Fibroblast of lung (primary cell): ENCODE results near the gene RNF225. TPM values are rescaled to one million over a fixed set of nuclear protein-coding genes. Genes with fewer than 3 reads are reported as not detected.

Experiments
- DNase-seq, 2 donors: peaks; one replicate each; pipeline versions ENCODE4 v3.0.0 to v3.0.0-alpha.2; 2010; ENCODE audit warnings: low read depth in 2 of 2
- H2AFZ ChIP-seq: 2 replicates; pipeline ENCODE4 v1.5.1; 2012; ENCODE audit warnings: low read length, control low read depth, inconsistent platforms
- H3K27ac ChIP-seq: 2 replicates; pipeline ENCODE4 v1.5.1; 2011; ENCODE audit warnings: low read length, control low read depth; ENCODE audit not compliant: insufficient read depth
- H3K27me3 ChIP-seq: 2 replicates; pipeline ENCODE4 v1.5.1; 2011; ENCODE audit warnings: mild to moderate bottlenecking, low read length; ENCODE audit not compliant: control insufficient read depth, insufficient read depth
- H3K36me3 ChIP-seq: 2 replicates; pipeline ENCODE4 v1.5.1; 2011; ENCODE audit warnings: low read length; ENCODE audit not compliant: control insufficient read depth, insufficient read depth
- H3K4me1 ChIP-seq: 2 replicates; pipeline ENCODE4 v1.5.1; 2011; ENCODE audit warnings: low read length; ENCODE audit not compliant: control insufficient read depth, insufficient read depth; ENCODE audit errors: extremely low read depth
- H3K4me2 ChIP-seq: 2 replicates; pipeline ENCODE4 v1.5.1; 2011; ENCODE audit warnings: low read length, control low read depth; ENCODE audit not compliant: insufficient read depth; ENCODE audit errors: extremely low read depth
- H3K4me3 ChIP-seq, 4 experiments: fragments of 200-600 bp in 1 of 4; sonication (generic) in 1 of 4; replicated peaks in 1 of 4; 2 replicates each; pipeline ENCODE4 v1.5.1; 2011 to 2016; ENCODE audit warnings: low read length in 4 of 4, low read depth in 3 of 4, mild to moderate bottlenecking in 3 of 4, control low read depth in 2 of 4, inconsistent platforms in 1 of 4, mixed read lengths in 1 of 4; ENCODE audit not compliant: insufficient read depth in 1 of 4; ENCODE audit errors: control extremely low read depth in 1 of 4
- H3K79me2 ChIP-seq: 2 replicates; pipeline ENCODE4 v1.5.1; 2012; ENCODE audit warnings: mild to moderate bottlenecking, low read length, inconsistent platforms; ENCODE audit not compliant: control insufficient read depth, insufficient read depth
- H3K9ac ChIP-seq: 2 replicates; pipeline ENCODE4 v1.5.1; 2011; ENCODE audit warnings: mild to moderate bottlenecking, low read length, control low read depth; ENCODE audit not compliant: insufficient read depth
- H3K9me3 ChIP-seq: 2 replicates; pipeline ENCODE4 v1.5.1; 2012; ENCODE audit warnings: low read depth, low read length; ENCODE audit not compliant: control insufficient read depth, insufficient read depth
- H4K20me1 ChIP-seq: 2 replicates; pipeline ENCODE4 v1.5.1; 2011; ENCODE audit warnings: low read length; ENCODE audit not compliant: control insufficient read depth, insufficient read depth; ENCODE audit errors: extremely low read depth
- CTCF ChIP-seq, 2 donors: IDR thresholded peaks in 1 of 2; conservative IDR thresholded peaks in 1 of 2; 1 replicate in 1 of 2; 2 replicates in 1 of 2; pipeline ENCODE4 v1.5.1; 2011 to 2012; ENCODE audit warnings: low read length in 2 of 2, control low read depth in 1 of 2, inconsistent platforms in 1 of 2, low read depth in 1 of 2, mild to moderate bottlenecking in 1 of 2
- EZH2 ChIP-seq: IDR thresholded peaks from 2 replicates; pipeline ENCODE4 v1.5.1; 2012; ENCODE audit warnings: low read length, control low read depth, mild to moderate bottlenecking; ENCODE audit errors: missing control alignments
- polyA plus RNA-seq, 2 donors: library from polyadenylated mRNA; depleted of rRNA in 1 of 2; stranded (reverse) in 1 of 2; unstranded in 1 of 2; fragments of >200 nt; gene quantifications; 2 replicates each; pipeline ENCODE4 v1.2.1, GENCODE V29; 2011 to 2012; ENCODE audit warnings: missing spikeins in 1 of 2
- total RNA-seq: library from RNA; depleted of rRNA; stranded (reverse); fragments of >200 nt; gene quantifications from 2 replicates; pipeline ENCODE4 v1.2.1, GENCODE V29; 2014

The RNF225 gene
- total and polyA plus RNA-seq, 2 donors (not counting 1 experiment from before 2014, with no cell fraction given), result not detected

DNA sequence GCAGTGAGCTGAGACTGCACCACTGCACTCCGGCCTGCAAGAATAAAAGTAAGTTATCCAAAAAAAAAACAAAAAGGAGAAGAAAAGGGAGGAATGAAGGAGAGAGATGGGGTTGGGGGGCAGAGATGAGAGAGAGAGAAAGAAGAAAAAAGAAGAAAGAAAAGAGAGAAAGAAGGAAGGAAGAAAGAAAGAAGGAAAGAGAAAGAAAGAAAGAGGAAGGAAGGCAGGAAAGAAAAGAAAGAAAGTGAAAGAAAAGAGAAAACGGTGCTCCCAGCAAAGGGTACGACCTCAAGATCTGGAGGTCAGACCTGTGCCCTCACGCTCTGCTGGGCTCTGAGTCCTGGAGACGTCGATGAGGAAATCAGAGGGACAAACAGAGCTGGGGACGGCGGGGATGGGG, 45.9 kb upstream of the RNF225 start:
- Histone ChIP-seq H4K20me1 (no peaks in the 10 kb centered on the region), H2AFZ (no peak overlapping the region), H3K4me1 (no peaks in the 10 kb centered on the region), H3K79me2 (no peaks in the 10 kb centered on the region), H3K9me3 (no peaks in the 10 kb centered on the region), H3K4me3 (no peak overlapping the region), H3K36me3 (peaks cover 2% of the 10 kb centered on the region), H3K9ac (no peak overlapping the region), H3K27me3 (no peaks in the 10 kb centered on the region), H3K4me2 (no peak overlapping the region), H3K27ac (no peak overlapping the region)
- TF ChIP-seq EZH2 (no peak), CTCF (conservative IDR thresholded peaks at IDR 0.05 in 1 of 2, IDR thresholded peaks at IDR 0.05 in 1 of 2; ENCODE audit: low read depth in 1 of 2, low read length in 2 of 2) (no peak)
- no peak for DNase-seq

DNA sequence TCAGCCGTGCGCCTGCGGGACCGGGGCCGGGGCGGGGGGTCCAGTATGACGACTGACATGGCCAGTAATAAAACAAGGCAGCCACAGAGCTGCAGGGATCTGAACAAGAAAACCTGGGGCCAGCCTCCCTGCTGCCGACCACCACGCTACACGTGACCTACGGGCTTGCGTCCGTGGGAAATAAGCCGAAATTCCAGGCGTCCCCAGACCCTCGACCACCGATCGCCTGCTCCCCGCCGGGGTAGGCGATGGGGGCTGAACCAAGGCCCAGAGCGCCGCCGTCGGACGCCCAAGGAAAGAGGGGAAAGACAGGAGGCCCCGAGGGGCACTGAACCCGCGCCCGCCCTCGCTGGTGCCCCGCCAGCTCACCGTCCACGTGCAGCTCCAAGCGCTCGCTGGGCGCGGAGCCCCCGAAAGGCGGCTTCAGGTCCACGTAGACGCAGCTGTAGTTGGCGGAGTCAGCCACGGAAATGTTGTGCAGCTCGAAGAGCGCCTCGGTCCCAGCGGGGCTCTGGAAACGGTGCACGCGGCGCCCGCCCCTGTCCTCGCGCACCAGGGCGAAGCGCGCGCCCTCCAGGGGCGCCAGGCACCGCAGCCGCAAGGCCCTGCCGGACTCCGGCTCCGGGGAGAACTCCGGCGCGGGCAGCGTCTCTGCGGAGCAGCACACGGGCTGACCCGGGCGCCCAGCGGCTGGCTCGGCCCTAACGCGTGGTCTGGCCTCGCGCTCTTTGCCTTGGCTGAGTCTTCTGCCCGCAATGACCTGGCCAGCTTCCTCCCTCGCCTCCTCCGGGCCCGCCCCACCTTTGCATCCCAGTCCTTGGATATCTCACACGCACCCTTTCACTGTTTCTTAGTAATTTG, 45.2 kb upstream of the RNF225 start:
- Histone ChIP-seq H3K4me1 (no peaks in the 10 kb centered on the region), H3K27me3 (no peaks in the 10 kb centered on the region), H3K9ac (no peak overlapping the region), H3K9me3 (no peaks in the 10 kb centered on the region), H3K27ac (no peak overlapping the region), H4K20me1 (no peaks in the 10 kb centered on the region), H2AFZ (no peak overlapping the region), H3K4me3 (no peak overlapping the region), H3K36me3 (peaks cover 2% of the 10 kb centered on the region), H3K4me2 (no peak overlapping the region), H3K79me2 (no peaks in the 10 kb centered on the region)
- TF ChIP-seq EZH2 (no peak), CTCF (conservative IDR thresholded peaks at IDR 0.05 in 1 of 2, IDR thresholded peaks at IDR 0.05 in 1 of 2; ENCODE audit: low read depth in 1 of 2, low read length in 2 of 2) (no peak)
- no peak for DNase-seq

- Histone ChIP-seq H3K4me2 (no peak overlapping the region), H3K9me3 (no peaks in the 10 kb centered on the region), H3K9ac (no peak overlapping the region), H3K27ac (no peak overlapping the region), H3K79me2 (no peaks in the 10 kb centered on the region), H4K20me1 (no peaks in the 10 kb centered on the region), H3K27me3 (no peaks in the 10 kb centered on the region), H3K4me1 (no peaks in the 10 kb centered on the region), H3K36me3 (peaks cover 2% of the 10 kb centered on the region), H3K4me3 (no peak overlapping the region), H2AFZ (no peak overlapping the region)
- TF ChIP-seq EZH2 (no peak), CTCF (conservative IDR thresholded peaks at IDR 0.05 in 1 of 2, IDR thresholded peaks at IDR 0.05 in 1 of 2; ENCODE audit: low read depth in 1 of 2, low read length in 2 of 2) (no peak)
- DNase-seq, result no peak
These were observed 44.4 kb upstream of the RNF225 start for GRCh38 chr19:58350871-58351557.
